Adipose tissue (tissue), 3 donors: ENCODE data around the gene SLC25A33. TPM values are rescaled to one million over a fixed set of nuclear protein-coding genes. Genes with fewer than 3 reads are reported as not detected.
"Not testable (repeated sequence)": the region's sequence is repeated elsewhere in the genome, so short reads cannot be mapped to it uniquely, and the experiment has no call there.

ENCODE experiments used
- H3K27ac ChIP-seq: one replicate; pipeline ENCODE4 v1.5.1; 2013; ENCODE audit warnings: low read depth, low read length
- WGBS, 3 donors: extraction: QIAGEN DNeasy Blood & Tissue Kit; methylation state at CpG; one replicate each; pipeline ENCODE4 v1.1.7; 2013; 5-methylcytosine and 5-hydroxymethylcytosine counted together
- polyA plus RNA-seq, 3 donors: library from polyadenylated mRNA; stranded (reverse); fragments of 200-250 nt; gene quantifications; one replicate each; pipeline ENCODE4 v1.2.3, GENCODE V29; 2013
- donor health status: healthy with polysubstance abuse.
- donor health status: Bipolar disorder and iron deficiency.
- donor health status: healthy.

The SLC25A33 gene
- polyA plus RNA-seq, 3 donors, result 2.7 to 9.7 (median 7.4) TPM

GRCh38 chr1:9536301-9536700 is 3.0 kb upstream of the SLC25A33 start:
- 90 to 98% (median 97%) methylated on average over 1 of the region's 1 CpG for WGBS, 3 donors
- no peak overlapping the region for H3K27ac ChIP-seq

DNA sequence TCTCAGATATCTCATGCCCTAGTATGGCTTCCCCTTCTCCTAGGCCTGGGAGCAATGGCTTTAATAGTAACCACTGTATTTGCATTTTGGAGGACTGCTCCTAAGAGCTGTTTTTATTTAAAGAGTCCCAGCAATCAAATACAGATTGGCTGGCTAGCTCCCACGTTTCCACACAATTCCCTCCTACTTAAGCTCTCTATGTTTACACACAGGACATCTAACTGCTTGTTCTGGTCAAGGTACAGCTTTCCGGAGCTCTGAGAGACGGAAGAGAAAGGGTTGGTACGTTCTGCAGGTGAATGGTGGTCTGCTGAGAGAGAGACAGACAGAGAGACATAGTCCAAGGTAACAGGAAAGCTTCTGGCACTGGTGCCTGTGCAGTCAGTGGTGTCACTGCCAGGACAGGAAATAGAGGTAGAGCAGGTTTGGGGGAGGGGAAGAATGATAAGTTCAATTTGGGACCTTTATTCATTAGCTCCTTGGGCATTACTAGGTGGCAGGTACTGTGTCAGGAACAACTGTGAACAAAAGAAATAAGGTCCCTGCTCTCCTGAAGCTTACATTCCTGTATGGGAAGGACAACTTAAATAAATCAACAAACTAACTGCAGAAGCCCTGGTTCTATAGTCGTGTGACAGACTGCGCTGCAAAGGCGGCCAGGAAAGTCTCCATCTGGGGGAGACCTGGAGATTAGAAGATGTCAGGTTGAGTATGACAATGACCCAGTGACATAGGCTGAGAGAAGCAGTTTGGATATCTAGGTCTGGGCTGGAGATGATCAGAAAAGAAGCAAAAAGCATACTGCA is 1.2 kb upstream of the SLC25A33 start:
- H3K27ac ChIP-seq, result no peak overlapping the region

GRCh38 chr1:9538669-9539164 is 548 bp upstream of the SLC25A33 start:
- H3K27ac ChIP-seq, result no peak overlapping the region
- WGBS, 3 donors, result 70 to 87% (median 83%) methylated on average over 23 of the region's 23 CpGs

More for the DNA sequence above, 1.2 kb upstream of the SLC25A33 start:
- WGBS, 3 donors, result 38 to 88% (median 80%) methylated on average over 7 of the region's 7 CpGs

DNA sequence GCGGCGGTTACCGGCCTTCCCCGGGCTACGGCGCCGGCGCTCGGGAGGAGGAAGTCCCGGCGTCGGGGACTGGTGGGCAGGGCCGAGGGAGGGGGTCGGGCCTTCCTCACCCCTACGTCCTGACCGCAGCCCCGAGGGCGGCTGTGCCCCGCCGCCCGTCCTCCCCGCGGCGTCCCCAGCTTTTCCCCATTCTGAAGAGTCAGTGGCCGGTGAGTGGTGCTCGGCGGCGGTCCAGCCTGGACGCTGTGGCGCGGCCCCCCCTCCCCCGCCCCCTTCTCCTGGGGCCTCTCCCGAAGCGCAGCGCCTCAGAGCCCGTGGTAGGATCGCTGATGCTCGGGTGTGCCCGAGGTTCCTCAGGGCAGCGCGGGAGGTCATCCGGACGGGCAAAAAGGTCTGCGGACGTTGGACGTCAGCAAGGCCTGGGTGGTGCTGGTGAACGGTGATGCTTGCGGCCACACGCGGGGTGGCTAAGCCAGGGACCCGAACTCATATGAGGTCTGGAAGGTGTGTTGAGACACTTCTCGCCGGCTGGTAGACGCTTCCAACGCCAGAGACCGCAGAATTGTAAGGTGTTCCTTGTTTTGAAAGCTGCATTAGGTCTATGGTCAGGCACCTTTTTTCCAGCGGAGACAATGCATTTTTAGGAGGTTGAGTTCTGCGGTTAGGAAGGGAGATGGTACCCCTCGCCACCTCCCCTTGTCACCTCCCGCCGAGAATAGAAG is 725 bp downstream of the SLC25A33 start:
- 4 to 8% (median 7%) methylated on average over 44 to 61 of the region's 61 CpGs for WGBS, 3 donors
- H3K27ac ChIP-seq, result no peak overlapping the region

GRCh38 chr1:9542430-9542829 is 3.2 kb downstream of the SLC25A33 start:
- no peak overlapping the region for H3K27ac ChIP-seq
- whole genome bisulfite sequencing, 3 donors, result 3 to 20% (median 10%) methylated on average over 3 of the region's 3 CpGs

- H3K27ac ChIP-seq, result no peak overlapping the region
- 67 to 81% (median 76%) methylated on average over 3 of the region's 3 CpGs for WGBS, 3 donors
Observed at GRCh38 chr1:9544926-9545325, 5.7 kb downstream of the SLC25A33 start.

DNA sequence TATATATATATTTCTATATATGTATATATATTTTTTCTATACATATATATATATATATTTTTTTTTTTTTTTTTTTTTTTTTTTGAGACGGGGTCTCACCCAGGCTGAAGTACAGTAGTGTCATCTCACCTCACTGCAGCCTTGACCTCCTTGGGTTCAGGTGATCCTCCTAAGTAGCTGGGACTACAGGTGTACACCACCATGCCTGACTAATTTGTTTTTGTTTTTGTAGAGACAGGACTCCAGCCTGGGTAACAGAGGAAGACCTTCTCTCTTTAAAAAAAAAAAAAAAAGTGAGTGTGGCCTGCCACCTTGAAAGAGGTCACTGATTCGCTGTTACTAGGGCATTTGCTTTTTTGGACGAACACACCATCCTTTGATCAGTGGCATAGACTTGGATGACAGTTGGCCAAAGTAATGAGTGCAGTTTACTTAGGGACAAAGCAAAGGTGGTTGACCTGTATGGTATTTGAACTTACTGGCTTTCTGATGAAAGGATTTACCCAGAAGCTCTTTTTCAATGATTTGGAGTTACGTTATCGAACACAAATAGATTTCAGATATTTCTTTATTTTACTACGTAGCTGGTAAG is 10.8 kb downstream of the SLC25A33 start:
- 70 to 96% (median 94%) methylated on average over 6 of the region's 6 CpGs for WGBS, 3 donors
- H3K27ac ChIP-seq, result no peak overlapping the region

GRCh38 chr1:9551984-9552383 is 12.7 kb downstream of the SLC25A33 start:
- 80 to 94% (median 93%) methylated on average over 1 of the region's 1 CpG for WGBS, 3 donors
- H3K27ac ChIP-seq, result no peak overlapping the region

- H3K27ac ChIP-seq, result no peak overlapping the region
- 55 to 85% (median 78%) methylated on average over 4 of the region's 4 CpGs for WGBS, 3 donors
Observed at GRCh38 chr1:9553736-9554144, 14.5 kb downstream of the SLC25A33 start.

- WGBS, 3 donors, result 76 to 86% (median 79%) methylated on average over 4 of the region's 4 CpGs
- H3K27ac ChIP-seq, result no peak overlapping the region
Observed at GRCh38 chr1:9555942-9556341, 16.7 kb downstream of the SLC25A33 start.

GRCh38 chr1:9557624-9558023 is 18.4 kb downstream of the SLC25A33 start:
- H3K27ac ChIP-seq, result no peak overlapping the region
- WGBS, 3 donors, result 67 to 82% (median 80%) methylated on average over 5 of the region's 5 CpGs

- WGBS, 3 donors, result 82 to 84% (median 84%) methylated on average over 6 of the region's 6 CpGs
- no peak overlapping the region for H3K27ac ChIP-seq
Observed at GRCh38 chr1:9558271-9558945, 19.1 kb downstream of the SLC25A33 start.

GRCh38 chr1:9558946-9559545 is 19.8 kb downstream of the SLC25A33 start:
- H3K27ac ChIP-seq, result no peak overlapping the region
- WGBS, 3 donors, result 78 to 81% (median 79%) methylated on average over 11 of the region's 11 CpGs

DNA sequence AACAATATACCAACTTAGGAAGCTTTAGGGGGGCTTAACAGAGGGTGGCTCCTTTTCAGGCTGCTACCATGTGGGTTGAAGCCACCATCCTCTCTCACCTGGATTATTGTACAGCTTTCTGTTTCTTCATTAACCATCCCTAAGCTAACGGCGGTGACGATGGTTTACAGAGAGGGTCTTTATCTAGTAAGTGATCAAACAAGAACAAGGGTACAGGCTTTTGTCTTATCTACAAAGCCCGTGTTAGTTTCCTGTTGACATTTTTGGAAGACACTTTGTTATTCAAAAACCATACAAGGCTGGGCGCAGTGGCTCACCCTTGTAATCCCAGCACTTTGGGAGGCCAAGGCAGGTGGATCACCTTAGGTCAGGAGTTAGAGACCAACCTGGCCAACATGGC is 20.4 kb downstream of the SLC25A33 start:
- H3K27ac ChIP-seq, result no peak overlapping the region
- WGBS, 3 donors, result 75 to 79% (median 77%) methylated on average over 5 of the region's 5 CpGs

GRCh38 chr1:9560090-9560489 is 20.8 kb downstream of the SLC25A33 start:
- not testable (repeated sequence) for H3K27ac ChIP-seq

GRCh38 chr1:9561429-9561828 is 22.2 kb downstream of the SLC25A33 start:
- 11 to 15% (median 13%) methylated on average over 3 of the region's 3 CpGs for WGBS, 3 donors
- no peak overlapping the region for H3K27ac ChIP-seq

More at GRCh38 chr1:9560090-9560489, 20.8 kb downstream of the SLC25A33 start:
- 89 to 93% (median 92%) methylated on average over 17 of the region's 17 CpGs for WGBS, 3 donors

DNA sequence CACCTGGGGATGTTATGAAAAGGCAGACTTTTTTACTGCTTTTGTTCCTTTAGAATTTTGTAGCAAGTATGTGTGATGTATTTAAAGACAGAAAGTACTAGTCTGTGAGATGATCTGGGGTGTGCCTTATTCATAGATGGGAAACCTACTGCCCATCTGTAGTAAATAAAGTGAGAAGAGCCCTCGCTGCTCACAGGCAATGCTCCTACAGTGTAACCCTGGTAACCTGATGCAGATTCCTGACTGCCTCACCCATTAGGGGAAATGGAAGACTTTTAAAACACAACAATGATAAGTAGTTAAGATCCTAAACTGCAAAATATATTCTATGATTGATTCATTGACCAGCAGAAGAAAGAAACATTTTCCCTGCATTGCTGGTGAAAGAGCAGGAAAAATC is 30.0 kb downstream of the SLC25A33 start:
- no peak overlapping the region for H3K27ac ChIP-seq
- WGBS, 3 donors, result 75 to 88% (median 85%) methylated on average over 1 of the region's 1 CpG

DNA sequence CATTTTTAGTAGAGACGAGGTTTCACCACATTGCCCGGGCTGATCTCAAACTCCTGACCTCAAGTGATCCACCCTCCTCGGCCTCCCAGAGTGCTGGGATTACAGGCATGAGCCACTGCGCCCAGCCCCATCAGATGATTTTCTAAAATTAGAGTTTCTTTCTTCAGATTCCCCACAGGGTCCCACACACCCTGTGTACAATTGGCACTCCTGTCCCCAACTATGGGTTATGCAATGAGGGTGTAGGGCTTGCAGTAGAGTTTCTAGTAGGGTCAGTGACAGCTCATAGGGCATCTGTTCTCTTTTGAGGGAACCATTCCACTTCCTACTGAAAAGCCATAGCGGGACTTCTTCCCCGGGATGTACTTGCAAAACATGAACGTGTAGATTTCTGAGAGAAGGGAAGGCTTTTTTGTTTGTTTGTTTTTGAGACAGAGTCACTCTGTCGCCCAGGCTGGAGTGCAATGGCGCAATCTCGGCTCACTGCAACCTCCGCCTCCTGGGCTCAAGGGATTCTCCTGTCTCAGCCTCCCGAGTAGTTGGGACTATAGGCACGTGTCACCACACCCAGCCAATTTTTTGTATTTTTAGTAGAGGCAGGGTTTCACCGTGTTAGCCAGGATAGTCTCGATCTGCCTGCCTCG is 31.7 kb downstream of the SLC25A33 start:
- H3K27ac ChIP-seq, result not testable (repeated sequence)
- 71 to 86% (median 75%) methylated on average over 16 of the region's 16 CpGs for WGBS, 3 donors
